ENCODE results near the gene TPPP2. TPM values are rescaled to one million over a fixed set of nuclear protein-coding genes. Genes with fewer than 3 reads are reported as not detected.

Gene TPPP2
- total and polyA plus RNA-seq, 9 of the 15 experiments (the other 6 are each of a cell fraction or from before 2014, with no cell fraction given), result 0.18 TPM; not detected in 8

DNA sequence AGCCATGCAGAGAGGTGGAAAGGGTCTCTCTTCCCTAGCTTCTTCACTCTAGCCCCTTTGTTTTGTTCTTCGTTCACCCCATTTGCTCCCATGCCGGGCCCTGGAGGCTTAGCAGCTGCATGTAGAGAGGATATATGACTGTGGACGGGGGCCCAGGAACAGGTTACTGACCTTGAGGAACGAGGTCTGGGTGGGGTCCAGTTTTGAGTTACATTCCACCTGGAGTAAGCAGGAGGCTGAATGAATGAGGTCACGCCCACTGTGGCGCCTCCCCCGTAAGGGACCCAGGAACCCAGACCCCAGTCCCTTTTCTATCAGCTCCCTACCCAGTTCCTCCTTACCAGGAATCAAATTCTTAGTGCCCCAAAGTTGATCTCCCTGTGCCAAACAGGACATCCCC is 11.7 kb upstream of the TPPP2 start (continued):
- TF ChIP-seq, protein P1, sequence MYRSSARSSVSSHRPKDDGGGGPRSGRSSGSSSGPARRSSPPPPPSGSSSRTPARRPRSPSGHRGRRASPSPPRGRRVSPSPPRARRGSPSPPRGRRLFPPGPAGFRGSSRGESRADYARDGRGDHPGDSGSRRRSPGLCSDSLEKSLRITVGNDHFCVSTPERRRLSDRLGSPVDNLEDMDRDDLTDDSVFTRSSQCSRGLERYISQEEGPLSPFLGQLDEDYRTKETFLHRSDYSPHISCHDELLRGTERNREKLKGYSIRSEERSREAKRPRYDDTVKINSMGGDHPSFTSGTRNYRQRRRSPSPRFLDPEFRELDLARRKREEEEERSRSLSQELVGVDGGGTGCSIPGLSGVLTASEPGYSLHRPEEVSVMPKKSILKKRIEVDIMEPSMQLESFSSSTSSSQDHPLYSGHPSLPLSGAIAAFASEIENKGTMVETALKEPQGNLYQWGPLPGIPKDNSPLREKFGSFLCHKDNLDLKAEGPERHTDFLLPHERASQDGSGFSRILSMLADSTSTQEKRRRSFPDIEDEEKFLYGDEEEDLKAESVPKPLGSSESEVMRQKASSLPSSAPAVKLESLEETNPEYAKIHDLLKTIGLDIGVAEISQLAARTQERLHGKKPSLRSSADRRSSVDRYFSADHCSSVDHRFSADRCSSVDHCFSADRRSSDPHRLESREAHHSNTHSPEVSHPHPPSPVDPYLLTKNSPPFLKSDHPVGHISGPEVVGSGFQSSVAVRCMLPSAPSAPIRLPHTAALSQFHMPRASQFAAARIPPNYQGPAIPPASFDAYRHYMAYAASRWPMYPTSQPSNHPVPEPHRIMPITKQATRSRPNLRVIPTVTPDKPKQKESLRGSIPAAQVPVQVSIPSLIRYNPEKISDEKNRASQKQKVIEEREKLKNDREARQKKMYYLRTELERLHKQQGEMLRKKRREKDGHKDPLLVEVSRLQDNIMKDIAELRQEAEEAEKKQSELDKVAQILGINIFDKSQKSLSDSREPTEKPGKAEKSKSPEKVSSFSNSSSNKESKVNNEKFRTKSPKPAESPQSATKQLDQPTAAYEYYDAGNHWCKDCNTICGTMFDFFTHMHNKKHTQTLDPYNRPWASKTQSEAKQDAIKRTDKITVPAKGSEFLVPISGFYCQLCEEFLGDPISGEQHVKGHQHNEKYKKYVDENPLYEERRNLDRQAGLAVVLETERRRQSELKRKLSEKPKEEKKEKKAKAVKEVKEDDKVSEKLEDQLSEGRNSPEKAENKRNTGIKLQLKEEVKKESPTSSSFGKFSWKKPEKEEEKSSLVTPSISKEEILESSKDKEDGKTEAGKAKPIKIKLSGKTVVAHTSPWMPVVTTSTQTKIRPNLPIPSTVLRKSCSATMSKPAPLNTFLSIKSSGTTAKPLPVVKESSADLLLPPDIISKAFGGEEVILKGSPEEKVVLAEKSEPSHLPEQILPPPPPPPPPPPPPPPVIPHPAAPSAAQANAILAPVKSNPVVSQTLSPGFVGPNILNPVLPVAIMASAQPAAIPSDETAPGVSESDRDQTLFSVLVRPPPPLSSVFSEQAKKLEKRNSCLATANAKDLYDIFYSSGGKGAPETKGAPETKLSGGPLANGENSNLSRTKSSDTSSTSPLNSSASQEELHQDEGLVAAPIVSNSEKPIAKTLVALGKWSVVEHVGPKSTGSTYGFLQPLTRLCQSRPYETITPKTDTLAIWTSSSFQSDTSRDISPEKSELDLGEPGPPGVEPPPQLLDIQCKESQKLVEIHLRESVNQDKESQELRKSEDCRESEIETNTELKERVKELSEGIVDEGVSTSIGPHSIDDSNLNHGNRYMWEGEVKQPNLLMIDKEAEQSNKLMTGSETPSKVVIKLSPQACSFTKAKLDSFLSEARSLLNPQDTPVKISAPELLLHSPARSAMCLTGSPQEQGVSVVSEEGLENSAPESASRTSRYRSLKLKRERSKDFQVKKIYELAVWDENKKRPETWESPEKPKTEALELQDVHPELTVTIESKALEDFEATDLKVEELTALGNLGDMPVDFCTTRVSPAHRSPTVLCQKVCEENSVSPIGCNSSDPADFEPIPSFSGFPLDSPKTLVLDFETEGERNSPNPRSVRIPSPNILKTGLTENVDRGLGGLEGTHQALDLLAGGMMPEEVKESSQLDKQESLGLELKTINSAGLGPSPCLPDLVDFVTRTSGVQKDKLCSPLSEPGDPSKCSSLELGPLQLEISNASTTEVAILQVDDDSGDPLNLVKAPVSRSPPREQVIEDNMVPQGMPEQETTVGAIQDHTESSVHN (IDR thresholded peaks at IDR 0.05; ENCODE audit: borderline replicate concordance in 1 of 2, low read depth in 1 of 2), result no peak
- TF ChIP-seq TBP (optimal IDR thresholded peaks at IDR 0.05; ENCODE audit: low read depth, low read length) (no peak), ZBTB8A (IDR thresholded peaks at IDR 0.05; ENCODE audit: partially characterized antibody) (no peak)

All from K562 (cell line).